OCI-LY7 (cell line): Measurements from ENCODE around the gene OR4D9.

Experiments
- EZH2phosphoT487 ChIP-seq: fragments of 200-600 bp; sonication (generic); IDR thresholded peaks from 2 replicates; pipeline ENCODE4 v1.6.1; 2018; ENCODE audit warnings: low read depth, borderline replicate concordance, mild to moderate bottlenecking, mixed run types, antibody characterized with exemption, low read length, moderate library complexity, mixed read lengths
- TF ChIP-seq, protein P1 (sequence below): fragments of 200-600 bp; sonication (generic); conservative IDR thresholded peaks from 2 replicates; pipeline ENCODE4 v1.5.1; 2014; ENCODE audit warnings: mild to moderate bottlenecking, antibody characterized with exemption, low read length, moderate library complexity, mixed read lengths

DNA sequence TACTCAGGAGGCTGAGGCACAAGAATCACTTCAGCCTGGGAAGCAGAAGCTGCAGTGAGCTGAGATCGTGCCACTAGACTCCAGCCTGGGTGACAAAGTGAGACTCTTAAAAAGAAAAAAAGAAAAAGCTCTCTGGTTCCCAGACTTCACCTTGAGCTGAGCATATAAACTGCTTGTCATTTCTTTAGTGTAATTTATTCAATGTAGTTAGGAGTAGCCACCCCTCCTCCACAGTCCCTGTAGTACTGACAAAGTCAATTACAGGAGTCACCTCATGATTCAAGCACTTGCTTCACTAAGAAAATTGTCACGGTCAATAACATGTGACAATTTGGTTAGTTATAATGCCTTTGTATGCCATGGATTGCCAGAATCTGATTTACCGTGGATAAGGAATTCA, 31.0 kb upstream of the OR4D9 start:
- no peak for TF ChIP-seq EZH2phosphoT487
- TF ChIP-seq, protein P1, sequence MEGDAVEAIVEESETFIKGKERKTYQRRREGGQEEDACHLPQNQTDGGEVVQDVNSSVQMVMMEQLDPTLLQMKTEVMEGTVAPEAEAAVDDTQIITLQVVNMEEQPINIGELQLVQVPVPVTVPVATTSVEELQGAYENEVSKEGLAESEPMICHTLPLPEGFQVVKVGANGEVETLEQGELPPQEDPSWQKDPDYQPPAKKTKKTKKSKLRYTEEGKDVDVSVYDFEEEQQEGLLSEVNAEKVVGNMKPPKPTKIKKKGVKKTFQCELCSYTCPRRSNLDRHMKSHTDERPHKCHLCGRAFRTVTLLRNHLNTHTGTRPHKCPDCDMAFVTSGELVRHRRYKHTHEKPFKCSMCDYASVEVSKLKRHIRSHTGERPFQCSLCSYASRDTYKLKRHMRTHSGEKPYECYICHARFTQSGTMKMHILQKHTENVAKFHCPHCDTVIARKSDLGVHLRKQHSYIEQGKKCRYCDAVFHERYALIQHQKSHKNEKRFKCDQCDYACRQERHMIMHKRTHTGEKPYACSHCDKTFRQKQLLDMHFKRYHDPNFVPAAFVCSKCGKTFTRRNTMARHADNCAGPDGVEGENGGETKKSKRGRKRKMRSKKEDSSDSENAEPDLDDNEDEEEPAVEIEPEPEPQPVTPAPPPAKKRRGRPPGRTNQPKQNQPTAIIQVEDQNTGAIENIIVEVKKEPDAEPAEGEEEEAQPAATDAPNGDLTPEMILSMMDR = no peak
